Lower leg skin (tissue), 3 donors: ENCODE data around the gene TNS3.

Experiments used
- CTCF ChIP-seq, 3 donors: fragments of 450-650 bp; IDR thresholded peaks; one replicate each; pipeline ENCODE4 v1.5.1; 2016; ENCODE audit warnings: antibody characterized with exemption in 3 of 3, mild to moderate bottlenecking in 3 of 3, moderate library complexity in 2 of 3
- POLR2A ChIP-seq, 2 donors: fragments of 450-650 bp; IDR thresholded peaks; one replicate each; pipeline ENCODE4 v1.6.1; 2016 to 2017; ENCODE audit warnings: antibody characterized with exemption in 2 of 2, mild to moderate bottlenecking in 1 of 2, moderate library complexity in 1 of 2

DNA sequence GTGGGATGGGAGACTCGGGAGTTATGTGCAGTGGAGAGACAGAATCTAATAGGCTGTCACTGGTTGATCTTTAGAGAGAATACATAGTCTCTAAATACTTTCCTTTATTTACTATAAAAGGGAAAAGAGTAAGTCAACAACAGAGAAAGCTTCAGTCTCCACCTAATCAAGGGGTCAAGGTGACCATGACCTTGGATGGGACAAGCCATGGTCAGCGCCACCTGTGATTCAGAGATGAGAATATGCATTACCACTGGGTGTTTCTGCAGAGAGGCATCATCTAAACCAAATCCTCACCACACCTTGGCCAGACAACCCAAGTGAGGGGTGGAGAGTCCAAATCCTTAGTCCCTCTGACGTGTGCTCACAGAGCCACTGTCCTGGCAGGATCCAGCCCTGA lies 39.9 kb downstream of the TNS3 start:
- TF ChIP-seq POLR2A (IDR thresholded peaks at IDR 0.05) (no peak), CTCF (IDR thresholded peaks at IDR 0.05) (no peak)
